GM04504 (cell line): ENCODE data around the gene DIRAS3.
"Not testable (repeated sequence)": the region's sequence is repeated elsewhere in the genome, so short reads cannot be mapped to it uniquely, and the experiment has no call there.

Experiments used
- DNase-seq: peaks from one replicate; pipeline ENCODE4 v3.0.0-alpha.2; 2012; ENCODE audit warnings: low read depth

The DIRAS3 gene

DNA sequence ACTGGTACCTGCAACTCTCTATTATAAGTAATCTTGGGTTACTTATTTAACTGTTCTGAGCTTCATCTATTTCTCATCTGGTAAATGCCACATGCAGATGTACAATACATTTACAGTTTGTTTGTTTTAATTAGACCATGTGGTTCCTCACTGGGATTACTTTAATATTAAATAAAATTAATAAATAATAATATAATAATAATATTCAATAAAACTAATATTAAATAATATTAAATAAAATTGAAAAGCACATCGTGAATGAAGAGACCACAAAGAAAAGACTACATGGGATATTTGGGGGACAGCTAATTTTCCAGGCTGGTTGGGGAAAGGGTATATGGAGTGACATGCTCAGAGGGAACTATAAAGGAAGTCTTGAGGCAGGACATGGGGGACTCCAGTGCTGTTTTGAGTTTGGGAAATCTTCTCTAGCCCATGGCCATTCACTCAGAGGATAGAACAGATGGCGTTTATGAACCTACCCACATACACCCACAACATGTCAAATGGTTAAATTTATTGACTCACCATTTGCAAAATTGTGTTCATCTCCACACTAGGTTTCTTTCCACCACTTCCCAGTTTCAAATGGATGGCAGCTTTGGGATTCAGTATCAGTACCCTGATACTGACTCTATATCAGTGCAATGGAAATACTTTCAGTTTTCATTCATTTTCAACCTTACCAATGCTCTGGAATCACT, 25.6 kb downstream of the DIRAS3 start:
- DNase-seq: no peak

DNA sequence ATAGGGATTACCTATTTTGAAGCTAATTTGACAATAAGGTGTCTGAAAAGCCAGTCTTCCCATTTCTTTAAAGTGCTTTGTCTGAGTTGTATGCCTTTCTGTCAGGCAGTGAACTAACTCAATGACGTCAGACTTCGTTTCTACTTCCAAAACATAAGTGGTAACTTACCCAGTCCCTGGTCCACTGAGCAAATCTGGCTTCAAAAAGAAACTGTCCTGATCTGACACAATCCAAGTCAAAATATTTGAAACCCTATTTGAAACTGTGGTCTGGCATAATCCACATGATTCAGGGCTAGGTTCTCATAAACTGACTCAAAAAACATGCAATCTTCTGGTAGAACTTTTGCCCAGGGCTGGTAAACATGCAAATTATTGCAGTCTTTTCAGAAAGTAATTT, 34.0 kb downstream of the DIRAS3 start:
- peak; percentile 53 for DNase-seq

DNA sequence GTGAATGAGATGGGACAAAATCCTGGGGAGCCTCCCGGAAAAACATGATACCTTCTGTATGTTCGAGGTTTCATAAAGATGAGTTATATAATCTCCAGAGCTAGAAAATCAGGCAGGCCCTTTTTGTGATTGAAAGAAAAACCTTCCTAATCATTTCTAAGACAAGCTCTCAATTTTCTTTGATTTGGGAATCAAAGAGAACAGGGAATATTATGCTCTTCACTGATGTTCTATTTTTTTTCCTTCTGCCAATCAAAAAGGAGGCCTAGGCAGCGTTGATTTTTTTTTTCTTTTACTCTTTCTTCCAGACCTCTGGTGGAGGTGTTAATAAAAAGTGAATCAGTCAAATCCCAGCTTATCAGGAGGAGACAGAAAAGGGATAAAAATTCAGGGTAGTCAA, 34.5 kb downstream of the DIRAS3 start:
- DNase-seq: no peak

DNA sequence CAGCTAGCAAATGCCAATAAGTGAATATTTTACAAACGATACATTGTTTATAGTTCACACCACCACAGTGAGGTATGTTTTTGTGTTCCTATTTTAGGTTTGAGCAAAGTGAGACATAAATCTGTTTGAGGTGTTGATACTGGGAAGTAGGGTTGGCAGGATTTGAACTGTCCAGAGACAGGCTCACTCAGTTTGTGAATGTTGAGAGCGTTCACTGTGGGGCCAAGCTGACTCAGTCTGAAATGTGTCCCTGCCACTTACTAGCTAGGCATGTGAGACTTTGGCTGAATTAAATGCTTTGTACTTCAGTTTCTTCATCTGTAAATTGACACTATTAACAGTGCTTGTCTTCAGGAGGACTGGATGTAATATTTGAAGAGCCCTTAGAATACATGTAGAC, 35.1 kb downstream of the DIRAS3 start:
- DNase-seq: peak; percentile 24

DNA sequence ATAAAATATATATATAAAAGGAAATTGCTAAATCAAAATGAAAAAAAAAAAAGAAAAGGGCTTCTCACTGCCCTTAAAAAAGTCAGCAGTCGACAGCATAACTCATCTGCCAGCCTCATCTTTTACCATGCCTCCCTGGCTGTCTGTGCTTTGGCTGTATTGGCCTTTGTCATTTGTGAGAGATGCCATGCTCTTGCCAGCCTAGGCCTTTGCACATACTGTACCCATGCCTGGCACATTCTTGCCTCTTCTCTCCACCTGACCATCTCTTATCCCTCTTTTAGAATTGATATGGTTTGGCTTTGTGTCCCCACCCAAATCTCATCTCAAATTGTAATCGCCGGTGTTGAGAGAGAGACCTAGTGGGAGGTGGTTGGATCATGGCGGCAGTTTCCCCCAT, 37.1 kb downstream of the DIRAS3 start:
- DNase-seq: no peak

DNA sequence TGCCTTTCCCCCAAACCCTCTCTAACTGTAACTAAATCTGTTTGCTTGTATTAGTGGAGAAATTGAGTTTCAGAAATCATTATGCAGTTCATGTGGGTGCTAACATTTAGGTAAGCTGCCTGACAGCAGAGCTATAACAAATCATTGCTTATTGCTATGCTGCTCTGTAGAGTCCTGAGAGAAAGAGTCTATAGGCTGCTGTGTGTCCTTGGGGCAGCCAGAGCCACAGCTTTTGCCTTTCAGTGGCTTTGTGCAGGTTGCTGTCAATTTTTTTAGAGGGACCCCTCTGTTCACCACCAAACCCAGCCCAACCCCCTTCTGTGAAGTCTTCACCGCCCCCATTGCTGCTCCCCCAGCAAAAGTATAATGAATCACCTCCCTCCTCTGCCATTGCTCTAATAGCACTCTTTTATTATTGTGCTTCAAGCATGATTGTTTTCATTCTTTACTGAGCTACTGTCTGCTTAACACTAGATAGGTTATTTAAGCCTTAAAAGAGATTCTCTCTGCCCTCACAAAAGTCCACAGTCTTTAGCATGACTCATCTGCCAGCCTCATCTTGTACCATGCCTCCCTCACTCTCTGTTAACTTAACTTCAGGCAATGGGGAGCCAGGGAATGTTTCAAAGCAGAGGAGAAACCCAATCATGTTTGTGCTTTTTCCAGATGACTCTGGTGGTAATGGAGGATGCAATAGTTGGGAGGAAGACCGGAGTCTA, 38.6 kb downstream of the DIRAS3 start:
- no peak for DNase-seq

DNA sequence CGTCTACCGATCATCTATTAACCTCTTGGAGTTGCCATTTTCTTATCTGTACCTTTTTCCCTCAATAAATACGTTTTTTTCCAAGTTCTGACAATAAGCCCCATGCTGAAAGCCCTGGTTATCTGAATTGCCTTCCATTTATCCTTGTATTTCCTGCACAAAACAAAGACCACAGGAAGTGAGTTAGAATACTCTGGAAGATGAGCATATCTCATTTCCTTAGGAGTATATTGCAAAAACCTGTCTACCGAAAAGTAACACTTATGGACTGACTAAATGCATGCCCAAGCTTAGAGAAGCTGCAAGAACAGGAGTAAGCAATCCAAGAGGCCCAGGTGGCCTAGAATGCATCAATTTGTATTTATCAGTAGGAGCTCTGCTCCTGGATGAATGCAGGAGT, 39.9 kb downstream of the DIRAS3 start:
- no peak for DNase-seq

DNA sequence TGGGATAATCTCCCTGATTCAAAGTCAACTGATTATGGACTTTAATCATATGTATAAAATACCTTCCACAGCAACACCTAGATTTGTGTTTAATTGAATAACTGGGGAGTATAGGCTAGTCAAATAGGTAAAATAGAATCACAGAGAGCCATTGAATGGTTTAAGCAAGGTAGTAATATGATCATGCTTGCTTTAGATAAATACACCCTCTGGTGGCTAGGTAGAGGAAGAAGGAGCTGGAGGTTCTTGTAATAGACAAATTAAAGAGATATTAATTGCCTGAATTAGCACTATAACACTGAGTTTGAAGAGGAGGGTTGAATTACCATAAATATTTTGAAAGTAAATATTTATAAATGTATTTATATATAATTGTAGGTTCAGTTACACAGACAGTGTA, 40.3 kb downstream of the DIRAS3 start:
- DNase-seq: no peak

DNA sequence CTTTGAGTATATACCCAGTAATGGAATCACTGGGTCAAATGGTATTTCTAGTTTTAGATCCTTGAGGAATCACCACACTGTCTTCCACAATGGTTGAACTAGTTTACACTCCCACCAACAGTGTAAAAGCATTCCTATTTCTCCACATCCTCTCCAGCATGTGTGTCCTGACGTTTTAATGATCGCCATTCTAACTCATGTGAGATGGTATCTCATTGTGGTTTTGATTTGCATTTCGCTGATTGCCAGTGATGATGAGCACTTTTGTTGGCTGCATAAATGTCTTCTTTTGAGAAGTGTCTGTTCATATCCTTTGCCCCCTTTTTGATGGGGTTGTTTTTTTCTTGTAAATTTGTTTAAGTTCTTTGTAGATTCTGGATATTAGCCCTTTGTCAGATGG, 46.8 kb downstream of the DIRAS3 start:
- DNase-seq: not testable (repeated sequence)

DNA sequence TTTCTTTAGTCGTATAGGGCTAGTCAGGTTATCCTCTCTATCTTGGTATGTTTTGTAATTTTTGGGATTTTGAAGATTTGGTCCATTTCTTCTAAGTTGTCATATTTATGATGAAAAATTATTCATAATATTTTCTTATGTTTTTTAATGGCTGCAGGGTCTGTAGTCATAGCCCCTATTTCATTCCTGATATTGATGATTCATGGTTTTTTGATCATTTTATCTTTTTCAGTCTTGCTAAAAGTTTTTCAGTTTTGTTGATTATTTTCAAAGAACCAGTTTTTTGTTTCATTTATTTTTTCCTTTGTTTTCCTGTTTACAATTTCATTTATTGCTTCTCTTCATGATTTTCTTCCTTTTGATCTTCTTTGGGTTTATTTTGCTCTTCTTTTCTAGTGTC, 50.2 kb downstream of the DIRAS3 start:
- DNase-seq: no peak

DNA sequence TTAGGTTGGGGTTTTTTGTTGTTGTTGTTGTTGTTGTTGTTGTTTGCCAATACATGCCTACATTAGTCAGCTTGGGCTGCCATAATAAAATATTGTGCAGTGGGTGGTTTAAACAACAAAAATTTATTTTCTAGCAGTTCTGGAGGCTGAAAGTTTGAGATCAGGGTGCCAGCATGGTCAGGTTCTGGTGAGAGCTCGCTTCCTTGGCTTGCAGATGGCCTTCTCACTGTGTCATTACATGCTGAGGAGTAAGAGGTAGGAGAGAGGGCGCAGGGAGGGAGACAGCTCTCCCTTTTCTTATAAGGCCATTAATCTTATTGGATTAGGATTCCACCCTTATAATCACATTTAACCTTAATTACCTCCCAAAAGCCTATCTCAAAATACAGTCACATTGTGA, 52.7 kb downstream of the DIRAS3 start:
- no peak for DNase-seq
